ENCODE results near the gene PRPF6.

PRPF6 gene

GRCh38 chr20:64076061-64076997 is 95.4 kb downstream of the PRPF6 start:
- in situ Hi-C loops (cut with HindIII; ENCODE audit: low sequenced_read_pairs), result no loop called here
- TF ChIP-seq, protein P1, sequence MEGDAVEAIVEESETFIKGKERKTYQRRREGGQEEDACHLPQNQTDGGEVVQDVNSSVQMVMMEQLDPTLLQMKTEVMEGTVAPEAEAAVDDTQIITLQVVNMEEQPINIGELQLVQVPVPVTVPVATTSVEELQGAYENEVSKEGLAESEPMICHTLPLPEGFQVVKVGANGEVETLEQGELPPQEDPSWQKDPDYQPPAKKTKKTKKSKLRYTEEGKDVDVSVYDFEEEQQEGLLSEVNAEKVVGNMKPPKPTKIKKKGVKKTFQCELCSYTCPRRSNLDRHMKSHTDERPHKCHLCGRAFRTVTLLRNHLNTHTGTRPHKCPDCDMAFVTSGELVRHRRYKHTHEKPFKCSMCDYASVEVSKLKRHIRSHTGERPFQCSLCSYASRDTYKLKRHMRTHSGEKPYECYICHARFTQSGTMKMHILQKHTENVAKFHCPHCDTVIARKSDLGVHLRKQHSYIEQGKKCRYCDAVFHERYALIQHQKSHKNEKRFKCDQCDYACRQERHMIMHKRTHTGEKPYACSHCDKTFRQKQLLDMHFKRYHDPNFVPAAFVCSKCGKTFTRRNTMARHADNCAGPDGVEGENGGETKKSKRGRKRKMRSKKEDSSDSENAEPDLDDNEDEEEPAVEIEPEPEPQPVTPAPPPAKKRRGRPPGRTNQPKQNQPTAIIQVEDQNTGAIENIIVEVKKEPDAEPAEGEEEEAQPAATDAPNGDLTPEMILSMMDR (IDR thresholded peaks at IDR 0.05; ENCODE audit: low read depth, low read length, missing control alignments), result no peak
- DNase-seq (ENCODE audit: low read depth), result no peak
- no peak overlapping the region for H3K4me3 ChIP-seq (ENCODE audit: low read depth, low read length)

DNA sequence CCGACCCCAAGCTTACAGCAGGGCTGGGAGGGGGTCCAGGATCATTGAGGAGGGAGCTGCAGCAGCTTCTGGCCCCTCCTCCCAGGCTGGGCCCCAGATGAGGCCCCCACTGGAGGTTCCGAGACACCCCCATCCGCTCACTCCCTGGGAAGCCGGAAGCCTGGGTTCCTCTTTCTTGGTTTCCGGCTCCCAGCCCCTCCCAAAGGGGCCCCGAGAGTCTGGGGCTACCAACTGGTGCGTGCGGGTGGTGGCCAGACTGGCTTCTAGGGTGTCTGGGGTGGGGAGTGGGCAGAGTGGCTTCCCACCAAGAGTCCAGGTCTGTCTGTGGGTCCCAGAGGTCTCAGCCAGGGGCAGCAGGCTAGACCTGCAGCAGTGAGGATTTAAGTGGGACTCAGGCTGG is 96.2 kb downstream of the PRPF6 start:
- in situ Hi-C loops (cut with HindIII; ENCODE audit: low sequenced_read_pairs), result no loop called here
- no peak overlapping the region for H3K4me3 ChIP-seq (ENCODE audit: low read depth, low read length)
- TF ChIP-seq, protein P1 (IDR thresholded peaks at IDR 0.05; ENCODE audit: low read depth, low read length, missing control alignments), result no peak
- no peak for DNase-seq (ENCODE audit: low read depth)

DNA sequence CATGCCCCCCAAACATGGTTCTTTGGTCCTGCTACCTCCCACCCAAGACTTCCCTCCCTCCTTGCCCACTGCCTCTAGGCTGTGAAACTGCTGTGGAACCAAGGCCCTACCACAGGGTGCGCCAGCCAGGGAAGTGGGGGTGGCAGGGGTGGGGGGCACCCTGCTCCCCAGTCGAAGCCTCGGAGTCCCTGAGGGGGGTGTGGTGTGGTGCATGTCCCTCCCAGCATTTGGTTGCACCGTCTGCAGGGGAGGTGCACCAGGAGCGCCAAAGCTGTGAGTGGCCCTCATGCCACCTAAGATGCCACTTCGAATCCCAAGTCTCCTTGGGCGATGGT is 96.6 kb downstream of the PRPF6 start:
- in situ Hi-C loops (cut with HindIII; ENCODE audit: low sequenced_read_pairs), result no loop called here
- TF ChIP-seq, protein P1 (IDR thresholded peaks at IDR 0.05; ENCODE audit: low read depth, low read length, missing control alignments), result no peak
- no peak for DNase-seq (ENCODE audit: low read depth)
- no peak overlapping the region for H3K4me3 ChIP-seq (ENCODE audit: low read depth, low read length)

DNA sequence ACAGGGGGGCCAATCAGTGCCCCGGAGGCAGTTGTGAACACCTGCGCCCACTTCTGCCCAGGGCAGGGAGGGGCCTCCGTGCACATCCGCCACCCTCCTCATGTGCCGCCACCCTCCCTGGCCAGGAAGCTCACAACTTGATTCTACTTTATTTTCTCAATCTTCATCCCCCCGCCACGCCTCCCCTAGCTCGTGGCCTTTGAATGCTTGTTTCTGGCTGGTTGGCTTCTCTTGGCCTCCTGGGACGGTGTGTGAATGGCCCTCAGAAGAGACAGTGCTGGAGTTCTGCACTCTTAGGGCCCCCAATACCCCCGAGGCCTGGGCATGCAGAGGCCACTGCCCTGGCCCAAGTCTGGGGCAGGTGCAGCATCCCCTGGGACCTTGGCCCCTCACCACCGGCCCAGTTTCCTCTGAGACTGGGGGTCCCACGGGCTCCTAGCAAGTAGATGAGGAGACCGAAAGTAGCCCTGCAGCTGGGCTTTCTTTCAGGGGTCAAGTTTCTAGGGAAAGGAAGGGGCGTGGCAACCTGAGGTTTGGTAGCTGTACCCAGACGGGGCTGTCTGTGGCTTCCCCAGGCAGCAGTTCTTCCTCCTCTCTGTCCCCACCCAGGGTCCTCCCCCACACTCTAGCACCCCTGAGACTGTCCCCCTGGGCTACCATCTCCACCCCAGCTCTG is 97.1 kb downstream of the PRPF6 start:
- TF ChIP-seq, protein P1 (IDR thresholded peaks at IDR 0.05; ENCODE audit: low read depth, low read length, missing control alignments), result no peak
- DNase-seq (ENCODE audit: low read depth), result no peak
- in situ Hi-C loops (cut with HindIII; ENCODE audit: low sequenced_read_pairs), result no loop called here
- H3K4me3 ChIP-seq (ENCODE audit: low read depth, low read length), result peak overlapping the region; percentile 60

DNA sequence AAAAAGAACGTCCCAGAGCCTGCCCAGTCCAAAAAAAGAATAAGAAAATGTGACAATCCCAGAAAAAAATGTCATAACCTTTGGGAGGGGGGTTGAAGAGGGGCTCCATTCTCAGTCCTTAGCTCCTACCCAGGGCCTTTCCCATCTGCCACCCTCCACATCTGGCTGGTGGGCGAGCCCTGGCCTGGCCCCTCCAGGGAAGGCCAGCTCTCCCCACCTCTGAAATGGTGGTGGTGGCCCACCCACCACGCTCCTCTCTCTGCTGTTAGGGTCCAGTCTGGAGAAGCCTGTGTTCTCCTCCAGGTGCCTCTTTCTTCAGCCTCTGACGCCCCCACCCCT is 98.0 kb downstream of the PRPF6 start:
- in situ Hi-C loops (cut with HindIII; ENCODE audit: low sequenced_read_pairs), result no loop called here
- TF ChIP-seq, protein P1 (IDR thresholded peaks at IDR 0.05; ENCODE audit: low read depth, low read length, missing control alignments), result no peak
- H3K4me3 ChIP-seq (ENCODE audit: low read depth, low read length), result peak overlapping the region; percentile 60
- no peak for DNase-seq (ENCODE audit: low read depth)

DNA sequence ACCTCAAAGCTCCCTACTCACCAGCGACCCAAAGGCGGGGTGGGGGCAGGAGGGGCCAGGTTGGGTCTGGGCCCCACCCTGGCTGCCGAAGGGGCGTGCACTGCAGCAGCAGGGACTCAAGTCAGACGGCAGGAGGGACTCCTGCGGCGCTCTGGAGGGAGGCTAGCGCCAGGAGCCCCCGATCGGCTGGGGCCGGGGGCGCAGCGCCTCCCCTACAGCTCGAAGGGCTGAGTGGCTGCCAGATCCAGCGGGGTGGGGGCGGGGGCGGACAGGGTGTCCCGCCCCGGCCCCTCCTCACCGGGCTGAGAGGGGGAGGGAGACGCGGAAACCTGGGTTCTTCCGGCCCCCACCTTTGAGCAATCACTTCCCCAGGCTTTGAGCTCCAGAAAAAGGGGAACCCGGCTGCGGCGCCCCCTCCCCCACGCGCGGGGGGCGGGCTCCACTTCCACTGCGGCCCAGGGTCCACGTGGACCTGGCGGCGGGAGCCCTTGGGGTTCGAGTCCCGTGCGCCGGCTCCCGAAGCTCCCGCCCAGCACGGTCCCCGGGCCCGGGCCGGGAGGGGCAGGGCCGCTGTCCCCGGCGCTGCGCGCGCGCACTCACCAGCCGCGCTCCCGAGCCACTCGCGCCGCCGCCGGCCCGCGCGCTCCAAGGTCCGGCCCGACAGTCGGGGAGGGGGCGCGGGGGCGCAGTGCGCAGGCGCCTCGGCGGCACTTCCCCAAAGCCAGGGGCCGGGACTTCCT is 98.5 kb downstream of the PRPF6 start, which contains the start of gene RGS19:
Gene RGS19 (minus strand): TSS at position 246 of the 740 bp plus-strand sequence. CDS start 2,632 bp downstream, outside the sequence.
- DNase-seq (ENCODE audit: low read depth), result no peak
- TF ChIP-seq, protein P1 (IDR thresholded peaks at IDR 0.05; ENCODE audit: low read depth, low read length, missing control alignments), result no peak
- peak within 1 kb of the TSS; percentile 60 for H3K4me3 ChIP-seq (ENCODE audit: low read depth, low read length)
- in situ Hi-C loops (cut with HindIII; ENCODE audit: low sequenced_read_pairs), result no loop called here
